SK-N-SH (cell line): ENCODE measurements around the gene TUBB8B. TPM values are rescaled to one million over a fixed set of nuclear protein-coding genes. Genes with fewer than 3 reads are reported as not detected.
"Not testable (repeated sequence)": the region's sequence is repeated elsewhere in the genome, so short reads cannot be mapped to it uniquely, and the experiment has no call there.

ENCODE experiments used
- CTCF ChIA-PET: fragments of 300-600, 350-600 bp; formaldehyde crosslinking; extraction: SDS; loops from one replicate; lab custom pipeline; 2021; lab: Yijun Ruan, JAX
- POLR2A ChIA-PET: fragments of 350-600 bp; sonication (Branson Sonifier 250); formaldehyde crosslinking; extraction: SDS; loops from one replicate; lab custom pipeline; 2020; ENCODE audit warnings: antibody characterized with exemption, inconsistent platforms; lab: Yijun Ruan, JAX
- DNase-seq: peaks from one replicate; pipeline ENCODE4 v3.0.0; 2012
- H2AFZ ChIP-seq: fragments of 200-600 bp; sonication (generic); 2 replicates; pipeline ENCODE4 v1.8.1; 2016; ENCODE audit warnings: antibody characterized with exemption, mild to moderate bottlenecking, low read depth
- H3F3A ChIP-seq: fragments of 200-600 bp; sonication (generic); replicated peaks from 2 replicates; pipeline ENCODE3; 2016; ENCODE audit warnings: antibody characterized with exemption, mild to moderate bottlenecking; ENCODE audit not compliant: insufficient read depth
- H3K27ac ChIP-seq, 2 experiments: fragments of 200-500 bp in 1 of 2; fragments of 200-600 bp in 1 of 2; sonication (Bioruptor generic) in 1 of 2; sonication (generic), shearing (Covaris generic) in 1 of 2; 2 replicates each; pipeline versions ENCODE4 v1.5.1 to v1.6.1; 2014 to 2016; ENCODE audit warnings: low read depth in 2 of 2, inconsistent platforms in 1 of 2, low read length in 1 of 2, mild to moderate bottlenecking in 1 of 2, mixed read lengths in 1 of 2
- H3K27me3 ChIP-seq: fragments of 200-600 bp; sonication (generic), shearing (Covaris generic); 2 replicates; pipeline ENCODE4 v1.6.1; 2016; ENCODE audit warnings: mixed run types; ENCODE audit not compliant: insufficient read depth
- H3K36me3 ChIP-seq, 2 experiments: fragments of 200-500 bp in 1 of 2; fragments of 200-600 bp in 1 of 2; sonication (Bioruptor generic) in 1 of 2; sonication (generic) in 1 of 2; replicated peaks in 1 of 2; 2 replicates each; pipeline versions ENCODE3 to v1.5.1; 2014 to 2016; ENCODE audit warnings: low read length in 1 of 2, mild to moderate bottlenecking in 1 of 2; ENCODE audit not compliant: insufficient read depth in 2 of 2, control insufficient read depth in 1 of 2
- H3K4me1 ChIP-seq, 2 experiments: fragments of 200-500 bp in 1 of 2; fragments of 200-600 bp in 1 of 2; sonication (Bioruptor generic) in 1 of 2; sonication (generic), shearing (Covaris generic) in 1 of 2; 2 replicates each; pipeline versions ENCODE4 v1.5.1 to v1.6.1; 2014 to 2016; ENCODE audit warnings: low read depth in 1 of 2, low read length in 1 of 2, mixed run types in 1 of 2; ENCODE audit not compliant: insufficient read depth in 2 of 2, control insufficient read depth in 1 of 2
- H3K4me2 ChIP-seq: fragments of 200-600 bp; sonication (generic), shearing (Covaris generic); 2 replicates; pipeline ENCODE4 v1.6.1; 2017; ENCODE audit warnings: mixed run types
- H3K4me3 ChIP-seq, 2 experiments: fragments of 200-500 bp in 1 of 2; fragments of 200-600 bp in 1 of 2; sonication (Bioruptor generic) in 1 of 2; sonication (generic), shearing (Covaris generic) in 1 of 2; 2 replicates each; pipeline versions ENCODE4 v1.5.1 to v1.8.1; 2014 to 2016; ENCODE audit warnings: low read depth in 2 of 2, inconsistent platforms in 1 of 2, low read length in 1 of 2, mild to moderate bottlenecking in 1 of 2, mixed read lengths in 1 of 2, moderate library complexity in 1 of 2
- H3K79me2 ChIP-seq: fragments of 200-600 bp; sonication (generic); 2 replicates; pipeline ENCODE4 v1.8.1; 2017; ENCODE audit warnings: mild to moderate bottlenecking; ENCODE audit not compliant: insufficient read depth
- H3K9ac ChIP-seq: fragments of 200-600 bp; sonication (generic); 2 replicates; pipeline ENCODE4 v1.6.1; 2017; ENCODE audit warnings: mixed run types
- H3K9me2 ChIP-seq: fragments of 200-600 bp; sonication (generic); 2 replicates; pipeline ENCODE4 v1.6.1; 2017; ENCODE audit warnings: mixed run types
- H3K9me3 ChIP-seq: fragments of 200-600 bp; sonication (generic); 2 replicates; pipeline ENCODE4 v1.6.1; 2017; ENCODE audit warnings: mixed run types, mild to moderate bottlenecking, moderate library complexity
- H4K20me1 ChIP-seq: fragments of 200-600 bp; sonication (generic); 2 replicates; pipeline ENCODE4 v1.6.1; 2017; ENCODE audit warnings: mild to moderate bottlenecking, mixed run types; ENCODE audit not compliant: insufficient read depth
- WGBS: methylation state at CpG from one replicate; pipeline ENCODE4 v1.1.6; 2017; ENCODE audit warnings: low lambda C conversion rate; 5-methylcytosine and 5-hydroxymethylcytosine counted together
- polyA plus RNA-seq, 3 experiments: library from polyadenylated mRNA; depleted of rRNA; stranded (reverse); fragments of >200 nt; gene quantifications; 2 replicates each; pipeline ENCODE4 v1.2.3, GENCODE V29; 2012

Gene TUBB8B
- polyA plus RNA-seq, 1 of the 3 experiments (the other 2 are of a cell fraction), result not detected

DNA sequence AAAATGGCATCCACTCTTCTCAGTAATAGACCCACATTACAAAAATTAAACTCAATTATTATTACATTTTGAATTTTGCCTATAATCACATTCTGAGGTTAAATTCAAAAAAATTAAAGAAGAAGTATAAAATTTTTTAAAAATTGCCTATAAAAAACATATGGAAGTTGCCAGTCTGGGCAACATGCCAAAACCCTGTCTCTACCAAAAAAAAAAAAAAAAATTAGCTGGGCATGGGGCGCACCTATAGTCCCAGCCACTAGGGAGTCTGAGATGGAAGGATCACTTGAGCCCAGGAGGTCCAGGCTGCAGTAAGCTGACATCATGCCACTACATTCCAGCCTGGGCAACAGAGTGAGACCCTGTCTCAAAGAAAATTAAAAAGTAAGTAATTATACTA, 42.1 kb upstream of the TUBB8B start:
- H3K9ac ChIP-seq, H3K27ac ChIP-seq, H3K27me3 ChIP-seq, H3K36me3 ChIP-seq, H3K9me2 ChIP-seq, H2AFZ ChIP-seq, H3K79me2 ChIP-seq, CTCF ChIA-PET, POLR2A ChIA-PET, H3F3A ChIP-seq, H3K4me1 ChIP-seq, H4K20me1 ChIP-seq, H3K9me3 ChIP-seq, H3K4me3 ChIP-seq, DNase-seq, H3K4me2 ChIP-seq: not testable (repeated sequence)
- WGBS, result 56% methylated on average over 1 of the region's 1 CpG

- H3K27ac ChIP-seq, H3K36me3 ChIP-seq, DNase-seq, H3K4me3 ChIP-seq, H2AFZ ChIP-seq, POLR2A ChIA-PET, H3K9me3 ChIP-seq, H3K4me2 ChIP-seq, H3K9me2 ChIP-seq, H3K9ac ChIP-seq, H4K20me1 ChIP-seq, H3K79me2 ChIP-seq, H3K27me3 ChIP-seq, CTCF ChIA-PET, H3K4me1 ChIP-seq, H3F3A ChIP-seq: not testable (repeated sequence)
- 53% methylated on average over 14 of the region's 17 CpGs for WGBS
Observed at GRCh38 chr18:90396-91193, 41.2 kb upstream of the TUBB8B start.

GRCh38 chr18:89124-89523, 39.7 kb upstream of the TUBB8B start:
- H2AFZ ChIP-seq, H3K4me2 ChIP-seq, H4K20me1 ChIP-seq, H3K9me3 ChIP-seq, H3F3A ChIP-seq, DNase-seq, H3K27ac ChIP-seq, H3K27me3 ChIP-seq, CTCF ChIA-PET, H3K4me1 ChIP-seq, POLR2A ChIA-PET, H3K9ac ChIP-seq, H3K9me2 ChIP-seq, H3K4me3 ChIP-seq, H3K79me2 ChIP-seq, H3K36me3 ChIP-seq: not testable (repeated sequence)
- WGBS, result 20% methylated on average over 1 of the region's 6 CpGs

DNA sequence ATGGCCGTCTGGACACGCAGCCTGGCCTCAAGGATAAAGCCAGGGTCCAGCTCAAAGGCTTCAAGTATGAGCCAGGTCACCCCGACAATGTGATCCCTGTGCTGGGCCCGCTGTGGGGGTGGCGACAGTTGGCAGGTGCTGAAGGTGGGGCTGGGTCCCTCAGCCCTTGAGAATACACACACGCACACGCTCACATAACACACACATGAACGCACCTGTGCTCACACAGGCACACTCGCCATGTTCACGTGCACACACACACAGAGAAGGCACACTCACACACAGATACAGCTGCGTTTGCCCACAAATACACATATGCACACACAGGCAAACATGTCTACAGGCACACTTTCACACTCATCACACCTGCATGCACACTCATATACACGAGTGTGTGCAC, 35.4 kb upstream of the TUBB8B start:
- H3K9me2 ChIP-seq, H3K79me2 ChIP-seq, H3K4me1 ChIP-seq, H3K36me3 ChIP-seq, H3K27me3 ChIP-seq, H3K9ac ChIP-seq, H4K20me1 ChIP-seq, H3K27ac ChIP-seq, POLR2A ChIA-PET, H3F3A ChIP-seq, H3K4me3 ChIP-seq, H3K9me3 ChIP-seq, H3K4me2 ChIP-seq, DNase-seq, CTCF ChIA-PET, H2AFZ ChIP-seq: not testable (repeated sequence)
- 57% methylated on average over 4 of the region's 12 CpGs for WGBS

DNA sequence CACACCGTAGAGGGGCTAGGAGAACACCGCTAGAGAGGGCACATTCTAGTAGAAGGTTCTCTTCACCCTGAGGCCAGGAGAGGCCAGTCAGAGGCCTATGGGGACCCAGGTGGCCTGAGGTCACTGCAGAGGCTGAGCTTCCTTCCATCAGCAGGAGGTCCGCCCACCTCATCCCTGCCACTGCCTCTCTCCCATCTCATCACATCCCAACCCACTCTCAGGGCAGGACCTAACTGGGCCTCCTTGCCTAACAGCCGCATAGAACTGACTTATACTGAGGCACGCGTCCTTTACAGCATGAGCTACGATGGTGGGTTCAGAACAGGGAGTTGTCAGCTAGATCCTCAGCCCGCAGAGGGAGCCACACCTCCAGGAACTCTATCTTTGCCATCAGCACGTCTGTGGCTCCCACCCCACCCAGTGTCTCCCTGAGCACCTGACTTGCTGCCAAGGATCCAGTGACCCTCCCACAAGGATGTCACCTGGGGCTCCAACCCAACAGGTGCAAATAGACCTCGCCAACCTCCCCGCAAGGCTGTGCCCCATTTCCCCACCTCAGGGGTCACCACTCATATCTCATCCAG, 33.3 kb upstream of the TUBB8B start:
- H3K9me3 ChIP-seq, H3K4me3 ChIP-seq, DNase-seq, POLR2A ChIA-PET, H3K9ac ChIP-seq, H3K4me2 ChIP-seq, H3K36me3 ChIP-seq, H3K4me1 ChIP-seq, H3K27me3 ChIP-seq, CTCF ChIA-PET, H3K79me2 ChIP-seq, H3K27ac ChIP-seq, H3F3A ChIP-seq, H4K20me1 ChIP-seq, H3K9me2 ChIP-seq, H2AFZ ChIP-seq: not testable (repeated sequence)
- WGBS, result 62% methylated on average over 9 of the region's 11 CpGs

GRCh38 chr18:80881-81280, 31.5 kb upstream of the TUBB8B start:
- H3K9me2 ChIP-seq, H3K4me3 ChIP-seq, H3K4me2 ChIP-seq, H3K79me2 ChIP-seq, H3K36me3 ChIP-seq, H3K9ac ChIP-seq, H3K9me3 ChIP-seq, POLR2A ChIA-PET, H3K27ac ChIP-seq, H4K20me1 ChIP-seq, H2AFZ ChIP-seq, H3F3A ChIP-seq, DNase-seq, H3K27me3 ChIP-seq, H3K4me1 ChIP-seq, CTCF ChIA-PET: not testable (repeated sequence)
- WGBS, result 23% methylated on average over 1 of the region's 2 CpGs
